Renal cortex interstitium (tissue), 11 donors: ENCODE measurements around the gene STARD13. TPM values are rescaled to one million over a fixed set of nuclear protein-coding genes. Genes with fewer than 3 reads are reported as not detected.

Source experiments
- DNase-seq, 11 donors: peaks; one replicate each; pipeline ENCODE4 v3.0.0-alpha.2; 2013; ENCODE audit warnings: low read depth in 9 of 11, low spot score in 4 of 11; ENCODE audit errors: extremely low read depth in 1 of 11
- polyA plus RNA-seq, 3 donors: library from polyadenylated mRNA; unstranded; fragments of 120-200 nt; gene quantifications; one replicate each; pipeline ENCODE4 v1.2.1, GENCODE V29; 2013; ENCODE audit not compliant: insufficient read length in 3 of 3

The STARD13 gene
- polyA plus RNA-seq, 3 donors, result 21.4 to 33.0 (median 21.6) TPM

DNA sequence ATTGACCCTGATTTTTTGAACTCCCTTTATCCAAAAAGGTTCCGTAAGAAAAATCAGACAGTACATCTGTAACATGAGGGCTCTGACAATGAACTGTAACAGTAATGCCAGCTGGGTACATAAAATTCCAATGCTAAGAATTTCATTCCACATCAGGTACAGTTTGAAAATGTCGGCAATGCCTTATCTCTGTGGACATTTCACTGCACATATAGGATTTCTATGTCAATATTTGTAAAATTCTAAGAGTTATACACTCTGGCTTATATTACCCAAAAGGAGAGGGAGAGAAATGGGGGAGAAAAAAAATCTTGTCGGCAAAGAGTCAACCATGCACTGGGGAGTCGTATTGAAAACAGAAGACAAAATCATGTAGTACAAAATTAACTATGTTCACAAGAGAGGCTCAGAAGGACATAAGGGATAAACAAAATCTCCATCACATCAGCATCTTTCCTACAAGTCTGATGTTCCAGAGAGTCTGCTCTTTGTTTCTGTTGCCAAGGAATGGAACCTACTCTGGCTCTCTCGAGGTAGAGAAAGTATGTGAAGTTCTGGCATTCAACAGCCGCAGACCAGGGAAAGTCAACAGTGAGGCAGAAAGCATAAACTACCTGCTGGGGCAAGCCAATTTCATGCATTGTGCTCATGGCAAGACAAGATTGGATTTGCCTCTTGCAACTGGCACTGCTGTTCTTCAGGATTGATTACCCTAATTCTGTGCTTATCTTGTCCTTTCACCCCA, 72.4 kb downstream of the STARD13 start:
- no peak for DNase-seq

DNA sequence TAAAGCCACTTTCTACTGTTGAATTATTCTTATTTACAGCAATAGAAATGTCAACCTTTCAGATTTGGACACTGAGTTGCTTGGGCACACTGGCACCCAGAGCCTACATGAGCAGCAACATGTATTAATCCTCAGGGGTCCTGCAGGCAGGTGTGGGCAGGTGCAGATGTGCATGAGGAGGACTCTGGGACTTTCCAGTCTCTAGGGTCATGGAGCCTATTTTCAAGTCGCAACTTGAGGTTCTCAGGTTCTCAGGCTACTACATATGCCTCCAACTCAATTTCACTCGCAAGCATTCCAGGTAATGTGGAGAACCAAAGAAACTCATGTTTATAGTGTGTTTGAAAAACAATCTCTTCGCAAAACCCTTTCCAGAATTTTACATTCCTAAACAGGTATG, 73.2 kb downstream of the STARD13 start:
- DNase-seq, result no peak

DNA sequence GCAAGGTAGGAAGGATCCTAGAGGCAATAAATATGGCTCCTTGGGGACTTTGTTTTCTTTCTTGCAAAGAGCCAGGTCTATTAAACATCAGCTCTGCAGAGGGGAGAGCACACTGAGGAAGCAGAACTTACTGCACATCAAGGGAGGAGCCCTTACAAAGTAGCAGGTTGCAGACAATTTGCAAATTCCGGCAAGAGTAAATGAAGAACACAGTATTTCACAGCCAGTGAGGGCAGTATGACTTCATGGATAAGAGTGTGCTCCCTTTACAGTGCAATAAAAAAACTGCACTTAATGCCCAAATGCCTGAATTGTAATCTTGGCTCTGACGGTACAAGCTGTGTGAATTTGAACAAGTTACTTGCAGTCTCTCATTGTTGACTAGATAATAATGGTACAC, 75.5 kb downstream of the STARD13 start:
- no peak for DNase-seq

DNA sequence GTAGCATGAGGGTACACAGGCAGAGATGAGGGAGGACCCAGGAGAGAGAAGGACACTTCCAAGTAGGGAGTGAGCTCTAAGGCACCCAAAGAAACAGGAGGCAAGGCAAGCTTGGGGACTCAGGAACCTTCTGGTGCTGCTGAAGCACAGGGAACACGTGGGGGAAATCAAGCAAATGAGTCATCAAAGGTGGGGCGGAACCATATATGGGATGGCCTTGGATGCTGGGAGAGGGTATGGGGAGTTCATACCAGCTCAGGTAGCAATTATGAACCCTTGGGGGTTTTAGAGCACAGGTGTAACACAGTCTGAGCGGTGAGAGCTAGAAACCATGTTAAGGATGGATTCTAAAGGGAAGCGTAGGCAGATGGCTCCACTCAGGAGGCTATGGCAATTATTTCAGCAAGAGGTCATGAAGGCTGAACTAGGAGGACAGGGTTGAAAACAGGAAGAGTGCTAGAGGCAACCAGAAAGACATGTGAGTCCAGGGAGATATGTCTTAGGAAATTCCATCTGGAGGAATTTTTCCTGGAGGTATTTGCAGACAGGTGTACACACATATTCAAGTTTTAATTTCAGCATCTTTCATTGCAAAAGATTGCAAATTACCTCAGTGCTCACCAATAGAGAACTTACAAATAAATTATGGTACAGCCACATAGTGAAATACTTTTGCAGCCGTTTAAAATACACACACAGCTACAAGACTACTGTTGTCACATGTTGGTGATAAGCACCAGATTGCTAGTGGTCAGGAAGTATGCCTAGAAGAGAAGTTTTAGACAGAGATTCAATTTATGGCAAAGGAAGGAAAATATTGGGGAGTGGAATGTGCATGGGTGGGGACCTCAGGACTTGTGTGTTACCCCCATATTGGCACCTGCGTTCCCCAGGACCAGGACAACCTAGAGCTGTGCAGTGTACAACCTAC, 77.0 kb downstream of the STARD13 start:
- no peak for DNase-seq

DNA sequence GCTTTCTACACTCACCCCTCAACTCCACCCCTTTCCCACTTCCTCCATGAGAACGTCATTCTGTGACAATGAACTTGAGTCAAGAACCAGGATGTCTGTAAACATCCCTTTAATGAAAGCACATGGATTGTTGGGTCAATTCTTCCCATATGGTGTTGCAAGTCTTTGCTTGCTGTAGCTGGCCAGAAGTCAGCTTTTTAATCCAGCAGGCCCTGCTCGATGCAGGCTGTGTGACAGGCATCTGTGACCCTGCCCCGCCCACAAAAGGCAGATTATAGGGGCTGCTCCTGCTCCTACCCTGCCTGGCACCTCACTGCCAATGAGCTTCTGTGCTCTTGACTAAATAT, 78.0 kb downstream of the STARD13 start:
- no peak for DNase-seq

DNA sequence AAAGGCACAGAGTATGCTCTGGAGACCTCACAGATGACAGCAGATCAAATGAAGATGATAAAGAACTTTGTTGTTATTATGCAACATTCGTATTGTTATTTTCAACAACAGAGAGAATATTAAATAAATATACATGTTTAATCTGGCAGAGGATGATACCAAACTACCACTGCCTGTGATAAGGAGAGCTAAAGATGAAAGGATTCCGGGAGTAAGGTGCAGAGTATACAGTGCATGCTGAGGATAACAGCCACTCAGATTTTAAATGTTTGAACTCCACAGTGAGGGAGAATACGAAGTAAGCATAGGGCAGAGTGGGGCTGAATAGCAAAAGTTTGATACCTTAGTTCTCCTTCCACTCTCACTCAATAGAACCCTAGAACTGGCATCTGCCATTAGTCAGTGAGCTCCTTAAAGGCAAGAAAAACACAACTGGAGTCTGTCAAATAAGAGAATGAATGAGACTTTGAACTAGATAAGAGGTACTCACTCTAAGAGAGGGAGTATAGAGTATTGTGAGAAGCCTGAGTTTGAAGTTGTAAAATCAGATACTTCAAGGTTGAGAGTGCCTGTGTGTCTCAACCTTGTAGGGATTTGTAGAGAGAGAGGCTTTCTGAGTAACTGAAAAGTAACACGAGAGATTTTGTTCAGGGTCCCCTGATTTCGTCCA, 78.5 kb downstream of the STARD13 start:
- DNase-seq, result no peak

DNA sequence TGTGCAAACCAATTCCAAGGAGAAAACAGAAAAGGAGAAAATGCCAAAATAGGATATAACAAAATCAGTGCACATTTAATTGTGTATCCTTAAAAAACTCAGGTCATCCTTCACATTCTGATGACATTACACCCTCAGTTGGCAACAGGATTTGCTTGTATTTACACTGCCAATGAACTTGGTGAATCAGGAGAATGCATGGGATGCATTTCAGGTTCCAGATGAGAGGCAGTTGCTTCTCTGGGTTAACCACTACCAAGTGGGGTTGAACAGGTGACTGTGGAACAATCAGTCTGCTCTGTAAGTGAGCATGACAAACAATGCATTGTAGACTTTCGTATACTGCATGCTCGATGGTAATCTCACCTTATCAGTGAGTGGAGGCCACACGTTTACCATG, 79.1 kb downstream of the STARD13 start:
- no peak for DNase-seq

DNA sequence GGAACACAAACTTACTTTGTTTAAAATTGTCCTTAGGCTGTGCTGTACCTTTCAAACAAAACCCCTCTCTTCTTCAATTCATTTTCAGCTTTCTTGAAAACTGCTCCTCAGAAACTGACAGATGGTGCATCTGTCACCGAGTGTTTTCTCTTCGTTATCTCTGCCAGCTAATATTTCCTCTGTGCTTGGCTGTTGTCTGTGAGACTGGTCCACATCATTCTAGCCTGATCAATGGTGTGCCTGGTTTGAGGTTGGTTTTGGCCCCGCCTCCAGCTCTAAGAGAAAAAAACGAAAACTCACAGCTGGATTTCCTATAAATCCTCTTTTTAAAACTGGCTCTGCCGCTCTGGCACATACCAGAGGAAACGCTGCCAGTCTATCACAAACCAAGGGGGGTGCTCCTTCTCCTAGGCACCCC, 79.7 kb downstream of the STARD13 start:
- DNase-seq, result no peak

DNA sequence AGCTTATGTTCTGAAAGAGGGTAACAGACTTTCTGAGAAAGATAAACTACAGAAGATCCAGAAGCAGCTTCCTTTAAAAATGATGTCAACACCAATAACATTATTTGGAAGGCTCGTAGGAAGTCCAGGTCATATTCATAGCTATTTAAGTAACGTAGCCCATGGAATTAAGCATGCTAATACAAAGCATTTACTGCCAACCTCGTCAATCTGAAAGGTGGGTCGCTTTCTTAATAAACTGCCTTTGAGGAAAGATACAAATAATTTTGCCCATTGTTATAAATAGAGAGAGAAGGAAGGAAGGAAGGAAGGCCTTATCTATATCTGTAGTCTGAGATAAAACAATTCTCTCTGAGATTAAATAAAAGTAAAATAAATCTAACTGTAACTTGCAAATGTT, 80.3 kb downstream of the STARD13 start:
- DNase-seq, result no peak

DNA sequence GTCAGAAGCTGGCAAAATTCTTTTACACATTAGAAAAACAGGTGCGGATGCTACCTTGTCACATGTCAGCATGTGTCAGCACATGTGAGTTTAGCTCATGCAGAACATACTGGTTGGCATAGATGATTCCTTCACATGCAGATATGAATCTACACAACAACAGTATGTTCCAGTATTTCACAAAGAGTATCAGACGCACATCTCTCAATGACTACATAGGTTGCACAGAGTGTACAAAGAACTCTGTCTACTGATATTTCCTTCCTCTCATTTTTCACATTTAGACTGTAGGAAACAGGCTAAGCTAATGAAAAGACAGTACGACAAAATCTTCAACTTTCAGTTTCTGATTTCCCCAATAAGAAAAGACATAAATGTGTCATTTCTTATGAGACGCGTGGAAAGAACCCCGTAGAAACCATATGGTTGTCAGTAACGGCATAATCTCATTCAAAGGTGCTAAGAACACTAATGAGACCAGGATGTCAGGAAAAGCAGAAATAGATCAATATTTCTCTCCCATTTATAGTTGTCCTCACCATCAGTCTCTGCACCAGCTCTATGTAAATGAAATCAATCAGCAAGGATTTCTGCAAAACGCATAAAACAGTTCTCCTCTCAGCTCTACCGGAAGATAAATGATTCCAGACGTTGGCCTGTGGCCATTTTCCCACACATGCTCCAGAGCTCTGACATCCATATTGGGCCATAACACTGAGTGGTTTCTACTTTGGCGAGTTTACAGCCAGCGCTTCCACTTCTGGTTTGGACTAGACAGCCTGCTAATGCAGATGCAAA, 81.2 kb downstream of the STARD13 start:
- peak in 6 of 11 donors; percentile 63 to 79 (median 73) for DNase-seq

DNA sequence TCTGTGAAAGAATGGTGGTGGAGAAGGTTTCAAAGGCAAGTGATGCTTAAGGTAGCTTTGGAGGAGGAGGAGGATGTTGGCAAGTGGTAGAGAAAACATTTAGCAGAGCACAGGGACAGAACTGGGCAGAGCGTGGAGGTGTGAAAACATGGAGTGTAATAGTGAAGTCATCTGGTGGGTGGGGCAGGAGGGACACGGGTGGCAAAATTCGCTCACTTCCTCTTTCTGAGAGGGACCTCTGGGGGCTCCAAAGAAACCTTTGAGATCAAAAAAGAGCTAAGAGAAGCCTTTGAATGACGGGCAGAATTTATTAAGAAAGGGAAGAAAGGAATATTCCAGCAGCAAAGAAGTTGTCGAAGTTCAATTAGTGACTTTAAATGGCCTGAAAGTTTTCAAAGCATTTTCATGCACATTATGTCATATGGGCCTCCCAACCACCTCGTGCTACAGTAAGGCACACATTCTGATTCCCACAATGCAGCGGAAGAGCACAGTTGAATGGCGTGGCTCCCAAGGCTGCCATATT, 82.8 kb downstream of the STARD13 start:
- DNase-seq, result no peak

DNA sequence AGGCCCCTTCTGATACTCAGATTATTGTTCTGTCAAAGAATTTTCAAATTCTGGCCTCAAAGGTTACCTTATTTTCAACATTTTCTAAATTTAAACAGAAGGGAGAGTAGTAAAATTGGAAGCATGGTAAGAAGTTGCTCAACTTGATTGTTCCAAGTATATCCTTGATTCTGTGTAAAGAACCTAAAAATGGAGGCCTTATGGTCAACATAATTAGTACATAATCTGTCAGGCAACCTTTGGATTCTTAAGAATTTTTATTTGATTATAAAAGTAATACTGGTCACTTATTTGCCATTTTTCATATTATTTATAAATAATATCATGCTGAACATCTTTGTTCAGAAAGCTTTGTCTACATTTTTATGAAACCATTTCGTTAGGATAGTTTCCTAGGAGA, 83.9 kb downstream of the STARD13 start:
- no peak for DNase-seq

DNA sequence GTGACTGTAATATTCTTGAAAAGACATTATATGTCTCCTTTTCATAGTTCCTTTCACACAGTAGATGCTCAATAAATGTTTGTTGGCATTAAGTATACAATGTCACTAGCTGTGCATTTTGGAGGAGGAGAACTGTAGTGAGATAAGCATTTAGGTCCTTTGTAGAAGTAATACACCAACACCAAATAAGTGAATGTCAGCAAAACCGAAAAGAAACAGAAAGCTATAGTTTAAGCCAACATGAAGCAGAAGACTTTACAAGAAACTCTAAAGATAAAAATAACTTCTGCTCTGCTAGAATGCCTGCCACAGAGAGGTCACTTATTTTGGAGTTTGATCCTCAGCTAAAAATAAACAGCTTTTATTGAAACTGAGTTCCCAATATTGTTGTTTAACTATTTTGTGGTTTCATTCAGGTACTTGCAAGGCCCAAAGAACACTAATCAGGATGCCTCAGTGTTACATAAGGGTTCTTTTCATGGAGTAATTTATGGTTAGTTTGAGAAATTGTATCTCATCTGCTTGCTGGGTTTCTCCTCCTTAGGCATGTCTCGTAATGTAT, 86.2 kb downstream of the STARD13 start:
- no peak for DNase-seq

DNA sequence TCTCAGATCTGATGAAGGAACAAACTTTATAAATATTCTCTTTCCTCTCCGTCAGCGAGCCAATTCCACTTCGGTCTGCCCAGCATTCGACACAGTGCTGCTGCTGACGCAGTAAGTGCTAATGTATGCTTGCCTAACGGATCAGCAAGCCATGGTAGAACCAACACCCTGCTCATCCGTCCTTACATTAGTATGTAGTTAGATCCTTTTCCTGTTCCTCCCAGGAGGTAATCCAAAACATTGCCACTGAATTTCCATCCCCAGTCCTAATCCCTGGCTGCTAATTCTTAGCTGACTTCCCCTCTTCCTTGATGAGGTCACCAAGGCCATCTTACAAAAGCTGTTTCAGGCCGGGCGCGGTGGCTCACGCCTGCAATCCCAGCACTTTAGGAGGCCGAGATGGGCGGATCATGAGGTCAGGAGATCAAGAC, 88.0 kb downstream of the STARD13 start:
- DNase-seq, result no peak

DNA sequence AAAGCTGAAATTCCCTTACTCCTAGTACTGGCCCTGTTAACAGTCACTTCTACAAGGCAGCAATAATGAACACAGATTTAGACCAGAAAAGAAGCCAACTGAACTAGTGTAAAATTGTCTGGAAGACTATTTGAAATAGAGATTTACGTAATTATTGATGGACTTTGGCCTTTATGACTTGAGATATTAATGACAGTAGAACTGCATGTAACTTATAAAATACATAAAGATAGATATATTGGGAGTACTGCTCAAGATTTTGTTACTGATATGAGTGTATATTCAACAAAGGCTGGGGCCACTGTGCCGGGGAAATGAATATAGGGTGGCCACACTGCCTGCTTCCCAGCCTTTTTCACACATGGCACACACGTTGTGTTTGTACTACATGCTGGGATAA, 88.8 kb downstream of the STARD13 start:
- DNase-seq, result no peak

DNA sequence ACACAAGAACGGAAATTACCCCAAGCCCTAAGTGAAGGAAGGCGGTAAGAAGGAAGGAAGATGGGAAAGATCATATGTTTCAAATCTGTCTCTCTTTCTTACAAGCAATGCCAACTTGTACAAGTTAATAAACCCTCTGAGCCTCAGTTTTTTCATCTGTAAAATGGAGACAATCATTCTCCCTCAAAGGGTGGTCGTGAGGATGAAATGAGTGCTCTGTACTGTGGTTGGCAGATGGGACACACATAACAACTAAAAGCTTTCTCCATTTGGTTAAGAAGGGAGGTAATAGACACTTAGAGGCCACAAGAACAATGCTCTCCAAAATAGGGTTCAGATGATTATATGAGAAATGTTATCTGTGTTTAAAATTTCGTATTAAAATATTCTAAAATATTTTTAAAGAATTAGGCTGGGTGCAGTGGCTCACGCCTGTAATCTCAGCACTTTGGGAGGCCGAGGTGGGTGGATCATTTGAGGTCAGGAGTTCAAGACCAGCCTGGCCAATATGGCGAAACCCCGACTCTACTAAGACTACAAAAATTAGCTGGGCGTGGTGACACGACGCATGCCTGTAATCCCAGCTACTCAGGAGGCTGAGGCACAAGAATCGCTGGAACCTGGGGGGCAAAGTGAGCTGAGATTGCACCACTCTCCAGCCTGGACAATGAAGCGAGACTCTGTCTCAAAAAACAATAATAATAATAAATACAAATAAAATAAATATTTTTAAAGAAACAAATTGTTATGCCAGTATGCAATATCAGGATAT, 89.7 kb downstream of the STARD13 start:
- DNase-seq, result no peak

DNA sequence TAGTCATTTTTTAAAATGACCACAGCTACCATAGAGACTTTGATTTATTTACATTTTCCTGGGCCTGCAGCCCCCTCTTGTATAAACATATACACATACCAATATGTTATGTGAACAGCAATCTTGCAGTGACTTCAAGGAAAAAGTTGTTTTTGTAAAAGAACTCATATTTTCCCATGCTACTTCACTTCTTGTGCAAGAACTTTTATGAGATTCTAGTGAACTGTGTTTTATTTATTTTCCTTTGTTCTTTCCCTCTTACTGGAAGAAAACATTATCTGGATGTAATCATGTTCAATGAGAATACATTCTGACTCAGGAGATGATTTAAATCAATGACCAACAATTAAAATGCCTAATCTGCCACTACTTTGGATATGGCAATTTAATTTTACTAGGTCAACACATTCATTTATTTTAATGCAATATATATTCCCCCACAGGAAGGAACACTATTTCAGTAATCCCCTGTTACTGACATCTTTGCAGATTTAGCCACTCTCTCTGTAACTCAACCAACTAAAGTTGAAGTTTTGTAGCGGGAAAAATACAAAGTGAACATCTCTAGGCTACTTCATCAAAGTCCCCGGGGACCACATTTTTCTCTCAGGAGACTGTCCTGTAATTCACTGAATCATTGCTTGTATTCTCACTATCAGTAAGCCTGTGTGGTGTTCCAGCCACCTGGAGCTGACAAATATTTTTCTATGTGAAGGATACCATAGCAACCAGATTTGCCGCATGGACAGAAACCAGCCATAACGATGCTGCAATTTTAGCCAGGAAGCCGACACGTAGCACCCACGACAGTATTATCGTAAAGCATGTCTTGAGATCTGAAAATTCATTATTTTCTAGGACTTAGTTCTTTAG, 90.5 kb downstream of the STARD13 start:
- peak in 5 of 11 donors; percentile 51 to 67 (median 63) for DNase-seq
